HepG2 (cell line): ENCODE data around the gene RNGTT.

Experiments
- CBX5 ChIP-seq: sonication (generic); formaldehyde crosslinking; IDR thresholded peaks from 2 replicates; pipeline ENCODE4 v1.4.0; 2020; ENCODE audit warnings: missing genetic modification reagents, borderline replicate concordance
- CCDC6 ChIP-seq: sonication (generic); formaldehyde crosslinking; IDR thresholded peaks from 2 replicates; pipeline ENCODE4 v1.8.1; 2022; ENCODE audit warnings: mild to moderate bottlenecking, missing genetic modification reagents, moderate library complexity
- CREB3 ChIP-seq: sonication (generic); formaldehyde crosslinking; IDR thresholded peaks from 2 replicates; pipeline ENCODE4 v1.5.0; 2020; ENCODE audit warnings: missing genetic modification reagents
- CTCF ChIP-seq: sonication (generic); formaldehyde crosslinking; IDR thresholded peaks from 2 replicates; pipeline ENCODE4 v1.5.0; 2020; ENCODE audit warnings: mild to moderate bottlenecking, missing genetic modification reagents, moderate library complexity
- EP300 ChIP-seq, 3 experiments: sonication (generic) in 1 of 3; formaldehyde crosslinking in 1 of 3; IDR thresholded peaks; 2 replicates each; pipeline versions ENCODE4 v1.5.1 to v1.6.1; 2011 to 2020; ENCODE audit warnings: low read depth in 2 of 3, low read length in 2 of 3, borderline replicate concordance in 1 of 3, improper control_type of control experiment in 1 of 3, mild to moderate bottlenecking in 1 of 3, missing genetic modification reagents in 1 of 3, moderate library complexity in 1 of 3
- EZH2 ChIP-seq: conservative IDR thresholded peaks from 2 replicates; pipeline ENCODE4 v1.6.1; 2012; ENCODE audit warnings: mild to moderate bottlenecking, low read depth, low read length, moderate library complexity
- FOXM1 ChIP-seq: sonication (generic); formaldehyde crosslinking; IDR thresholded peaks from 2 replicates; pipeline ENCODE4 v1.5.0; 2020; ENCODE audit warnings: missing genetic modification reagents
- FUBP1 ChIP-seq: sonication (generic); formaldehyde crosslinking; IDR thresholded peaks from 2 replicates; pipeline ENCODE4 v1.5.1; 2020; ENCODE audit warnings: missing genetic modification reagents, mild to moderate bottlenecking, borderline replicate concordance
- JUND ChIP-seq: sonication (generic); formaldehyde crosslinking; IDR thresholded peaks from 2 replicates; pipeline ENCODE4 v1.8.0; 2022; ENCODE audit warnings: mild to moderate bottlenecking, missing genetic modification reagents
- MAX ChIP-seq: IDR thresholded peaks from 2 replicates; pipeline ENCODE4 v1.6.1; 2012; ENCODE audit warnings: inconsistent platforms
- RFX5 ChIP-seq: IDR thresholded peaks from 2 replicates; pipeline ENCODE4 v1.6.1; 2011; ENCODE audit warnings: low read depth, low read length, improper control_type of control experiment
- SOX6 ChIP-seq, 2 experiments: fragments of 450-650 bp in 1 of 2; sonication (generic) in 1 of 2; formaldehyde crosslinking in 1 of 2; IDR thresholded peaks; 2 replicates each; pipeline versions ENCODE4 v1.4.0 to v1.6.1; 2017 to 2020; ENCODE audit warnings: antibody characterized with exemption in 1 of 2, mild to moderate bottlenecking in 1 of 2, missing genetic modification reagents in 1 of 2
- TCF7L2 ChIP-seq: IDR thresholded peaks from 2 replicates; pipeline ENCODE4 v1.6.1; 2011; ENCODE audit warnings: mild to moderate bottlenecking, low read depth, low read length, moderate library complexity
- ZNF274 ChIP-seq: sonication (generic); formaldehyde crosslinking; IDR thresholded peaks from 2 replicates; pipeline ENCODE4 v1.5.1; 2020; ENCODE audit warnings: mild to moderate bottlenecking, missing genetic modification reagents

GRCh38 chr6:88780714-88781389, 182.6 kb downstream of the RNGTT start:
- TF ChIP-seq CTCF (peak; percentile 81), CBX5 (CRISPR knock-in tag) (no peak), EP300 (IDR thresholded peaks at IDR 0.05; ENCODE audit: low read depth in 2 of 2, low read length in 2 of 2) (no peak), EP300 (CRISPR knock-in tag; IDR thresholded peaks at IDR 0.05; ENCODE audit: borderline replicate concordance) (no peak), CREB3 (CRISPR knock-in tag) (no peak), EZH2 (no peak), MAX (no peak), FUBP1 (no peak), FOXM1 (CRISPR knock-in tag) (no peak), CCDC6 (CRISPR knock-in tag) (no peak), TCF7L2 (no peak), ZNF274 (CRISPR knock-in tag) (no peak), RFX5 (no peak), JUND (no peak), SOX6 (IDR thresholded peaks at IDR 0.05) (no peak), SOX6 (CRISPR knock-in tag; IDR thresholded peaks at IDR 0.05) (no peak)
